Measurements from ENCODE around the gene SLC7A4.
"Not testable (repeated sequence)": the region's sequence is repeated elsewhere in the genome, so short reads cannot be mapped to it uniquely, and the experiment has no call there.

The SLC7A4 gene

GRCh38 chr22:21012446-21013407 lies 19.6 kb downstream of the SLC7A4 start:
- no peak overlapping the region for H3K27ac ChIP-seq (ENCODE audit: low read length)
- no peaks in the 10 kb centered on the region; the same call in 1 of the 2 replicates for H3K4me1 ChIP-seq (ENCODE audit: low read length)
- H3K9ac ChIP-seq (ENCODE audit: low read length): no peak overlapping the region
- H2AFZ ChIP-seq (ENCODE audit: low read length): no peak overlapping the region
- no peak for DNase-seq
- H3F3A ChIP-seq (ENCODE audit: insufficient read depth, low read length): no peaks in the 10 kb centered on the region
- no peak overlapping the region for H3K4me2 ChIP-seq (ENCODE audit: low read depth, low read length)
- no peaks in the 10 kb centered on the region for H3K36me3 ChIP-seq (replicated peaks; ENCODE audit: insufficient read depth, low read length)
- no peak overlapping the region for H3K4me3 ChIP-seq (ENCODE audit: low read length)
- H3K9me3 ChIP-seq (replicated peaks; ENCODE audit: insufficient read depth, low read length): no peaks in the 10 kb centered on the region
- H4K20me1 ChIP-seq (ENCODE audit: insufficient read depth, low read length): no peaks in the 10 kb centered on the region
- no peaks in the 10 kb centered on the region for H3K9me2 ChIP-seq (replicated peaks; ENCODE audit: insufficient read depth, low read length)
- TF ChIP-seq EZH2 (optimal IDR thresholded peaks at IDR 0.05; ENCODE audit: low read depth, low read length) (no peak), EZH2phosphoT487 (IDR thresholded peaks at IDR 0.05; ENCODE audit: low read length) (no peak), CTCF (IDR thresholded peaks at IDR 0.05; ENCODE audit: low read length) (no peak)
- H3K27me3 ChIP-seq (replicated peaks; ENCODE audit: insufficient read depth, low read length): peaks cover 51% of the 10 kb centered on the region
- no peaks in the 10 kb centered on the region for H3K79me2 ChIP-seq (ENCODE audit: low read length)

- H3K4me1 ChIP-seq (ENCODE audit: low read length): no peaks in the 10 kb centered on the region; the same call in 1 of the 2 replicates
- no peaks in the 10 kb centered on the region for H4K20me1 ChIP-seq (ENCODE audit: insufficient read depth, low read length)
- DNase-seq: no peak
- TF ChIP-seq CTCF (IDR thresholded peaks at IDR 0.05; ENCODE audit: low read length) (no peak), EZH2phosphoT487 (IDR thresholded peaks at IDR 0.05; ENCODE audit: low read length) (no peak)
- no peak overlapping the region for H3K4me2 ChIP-seq (ENCODE audit: low read depth, low read length)
- no peaks in the 10 kb centered on the region for H3F3A ChIP-seq (ENCODE audit: insufficient read depth, low read length)
- H3K9me3 ChIP-seq (replicated peaks; ENCODE audit: insufficient read depth, low read length): no peaks in the 10 kb centered on the region
- no peak overlapping the region for H3K27ac ChIP-seq (ENCODE audit: low read length)
- H3K4me3 ChIP-seq (ENCODE audit: low read length): no peak overlapping the region
- no peaks in the 10 kb centered on the region for H3K79me2 ChIP-seq (ENCODE audit: low read length)
- H3K9me2 ChIP-seq (replicated peaks; ENCODE audit: insufficient read depth, low read length): no peaks in the 10 kb centered on the region
- H2AFZ ChIP-seq (ENCODE audit: low read length): no peak overlapping the region
- H3K36me3 ChIP-seq (replicated peaks; ENCODE audit: insufficient read depth, low read length): no peaks in the 10 kb centered on the region
- H3K27me3 ChIP-seq (replicated peaks; ENCODE audit: insufficient read depth, low read length): peaks cover 51% of the 10 kb centered on the region
- H3K9ac ChIP-seq (ENCODE audit: low read length): no peak overlapping the region
These were observed 21.8 kb downstream of the SLC7A4 start for GRCh38 chr22:21010426-21011113.

- Histone ChIP-seq H3K4me3 (ENCODE audit: low read length) (no peak overlapping the region), H3K79me2 (ENCODE audit: low read length) (no peaks in the 10 kb centered on the region), H4K20me1 (ENCODE audit: insufficient read depth, low read length) (no peaks in the 10 kb centered on the region), H3K9me3 (replicated peaks; ENCODE audit: insufficient read depth, low read length) (no peaks in the 10 kb centered on the region), H3K27ac (ENCODE audit: low read length) (no peak overlapping the region), H3K27me3 (replicated peaks; ENCODE audit: insufficient read depth, low read length) (peaks cover 47% of the 10 kb centered on the region), H3K4me2 (ENCODE audit: low read depth, low read length) (no peak overlapping the region), H3F3A (ENCODE audit: insufficient read depth, low read length) (no peaks in the 10 kb centered on the region), H3K4me1 (ENCODE audit: low read length) (no peaks in the 10 kb centered on the region; the same call in 1 of the 2 replicates), H3K9ac (ENCODE audit: low read length) (no peak overlapping the region), H3K9me2 (replicated peaks; ENCODE audit: insufficient read depth, low read length) (no peaks in the 10 kb centered on the region), H3K36me3 (replicated peaks; ENCODE audit: insufficient read depth, low read length) (no peaks in the 10 kb centered on the region), H2AFZ (ENCODE audit: low read length) (no peak overlapping the region)
- DNase-seq: peak; percentile 66
- TF ChIP-seq EZH2 (optimal IDR thresholded peaks at IDR 0.05; ENCODE audit: low read depth, low read length) (no peak), CTCF (IDR thresholded peaks at IDR 0.05; ENCODE audit: low read length) (no peak), EZH2phosphoT487 (IDR thresholded peaks at IDR 0.05; ENCODE audit: low read length) (no peak)
These were observed 22.5 kb downstream of the SLC7A4 start for GRCh38 chr22:21009638-21010425.

- not testable (repeated sequence) for H3K36me3 ChIP-seq (replicated peaks; ENCODE audit: insufficient read depth, low read length); H3K9me3 ChIP-seq (replicated peaks; ENCODE audit: insufficient read depth, low read length); H3K9me2 ChIP-seq (replicated peaks; ENCODE audit: insufficient read depth, low read length); H3K79me2 ChIP-seq (ENCODE audit: low read length); H2AFZ ChIP-seq (ENCODE audit: low read length); H3F3A ChIP-seq (ENCODE audit: insufficient read depth, low read length); H3K4me1 ChIP-seq (ENCODE audit: low read length); H3K4me3 ChIP-seq (ENCODE audit: low read length); H3K9ac ChIP-seq (ENCODE audit: low read length); DNase-seq; H4K20me1 ChIP-seq (ENCODE audit: insufficient read depth, low read length); H3K4me2 ChIP-seq (ENCODE audit: low read depth, low read length); H3K27ac ChIP-seq (ENCODE audit: low read length)
- peaks cover 43% of the 10 kb centered on the region for H3K27me3 ChIP-seq (replicated peaks; ENCODE audit: insufficient read depth, low read length)
These were observed 23.2 kb downstream of the SLC7A4 start for GRCh38 chr22:21009208-21009607.

Measured in MM.1S (cell line).